ENCODE results near the gene ACD. TPM values are rescaled to one million over a fixed set of nuclear protein-coding genes. Genes with fewer than 3 reads are reported as not detected.

ACD gene
- total and polyA plus RNA-seq, 8 donors, result 12.9 to 27.5 (median 23.2) TPM

DNA sequence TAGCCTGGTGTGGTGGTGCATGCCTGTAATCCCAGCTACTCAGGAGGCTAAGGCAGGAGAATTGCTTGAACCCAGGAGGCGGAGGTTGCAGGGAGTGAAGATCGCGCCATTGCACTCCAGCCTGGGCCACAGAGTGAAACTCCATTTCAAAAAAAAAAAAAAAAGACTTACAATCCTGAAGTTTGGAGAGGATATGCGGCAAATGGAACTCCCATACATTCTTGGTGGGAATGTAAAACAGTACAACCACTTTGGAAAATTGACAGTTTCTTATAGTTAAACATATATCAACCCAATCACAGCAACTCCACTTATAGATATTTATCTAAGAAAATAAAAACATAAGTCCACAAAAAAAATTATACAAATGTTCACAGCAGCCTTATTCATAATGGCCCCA, 47.1 kb upstream of the ACD start:
- TF ChIP-seq, protein P1, sequence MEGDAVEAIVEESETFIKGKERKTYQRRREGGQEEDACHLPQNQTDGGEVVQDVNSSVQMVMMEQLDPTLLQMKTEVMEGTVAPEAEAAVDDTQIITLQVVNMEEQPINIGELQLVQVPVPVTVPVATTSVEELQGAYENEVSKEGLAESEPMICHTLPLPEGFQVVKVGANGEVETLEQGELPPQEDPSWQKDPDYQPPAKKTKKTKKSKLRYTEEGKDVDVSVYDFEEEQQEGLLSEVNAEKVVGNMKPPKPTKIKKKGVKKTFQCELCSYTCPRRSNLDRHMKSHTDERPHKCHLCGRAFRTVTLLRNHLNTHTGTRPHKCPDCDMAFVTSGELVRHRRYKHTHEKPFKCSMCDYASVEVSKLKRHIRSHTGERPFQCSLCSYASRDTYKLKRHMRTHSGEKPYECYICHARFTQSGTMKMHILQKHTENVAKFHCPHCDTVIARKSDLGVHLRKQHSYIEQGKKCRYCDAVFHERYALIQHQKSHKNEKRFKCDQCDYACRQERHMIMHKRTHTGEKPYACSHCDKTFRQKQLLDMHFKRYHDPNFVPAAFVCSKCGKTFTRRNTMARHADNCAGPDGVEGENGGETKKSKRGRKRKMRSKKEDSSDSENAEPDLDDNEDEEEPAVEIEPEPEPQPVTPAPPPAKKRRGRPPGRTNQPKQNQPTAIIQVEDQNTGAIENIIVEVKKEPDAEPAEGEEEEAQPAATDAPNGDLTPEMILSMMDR (IDR thresholded peaks at IDR 0.05), result no peak
- ATAC-seq (no peak), DNase-seq (no peak)
- H3K36me3 ChIP-seq, result no peaks in the 10 kb centered on the region
- intact Hi-C loops (cut with DNase I), result no loop called here
- H3K27me3 ChIP-seq, result no peaks in the 10 kb centered on the region
- no peaks in the 10 kb centered on the region for H3K9me3 ChIP-seq
- H3K4me3 ChIP-seq, result no peak overlapping the region
- peaks cover 0 to 5% of the 10 kb centered on the region in 2 donors for H3K4me1 ChIP-seq
- H3K27ac ChIP-seq, result no peak overlapping the region

DNA sequence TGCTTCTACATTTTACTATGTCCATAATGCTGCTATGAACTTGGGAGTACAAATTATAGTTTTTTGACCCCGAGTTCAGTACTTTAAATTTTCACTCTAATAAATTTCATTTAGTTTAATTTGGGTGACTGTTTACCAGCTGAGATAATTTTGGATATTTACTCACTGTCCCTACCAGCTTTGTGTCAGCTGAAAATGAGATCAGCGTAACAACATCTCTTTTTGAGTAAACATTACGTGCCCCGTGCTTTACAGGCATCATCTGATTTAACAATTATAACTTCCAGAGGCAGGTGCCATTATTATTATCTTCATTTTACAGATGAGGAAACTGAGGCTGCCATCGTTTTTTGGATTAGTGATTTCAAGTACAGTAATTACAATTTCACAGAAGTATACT, 44.0 kb upstream of the ACD start:
- intact Hi-C loops (cut with DNase I), result no loop called here
- Histone ChIP-seq H3K9me3 (no peaks in the 10 kb centered on the region), H3K36me3 (no peaks in the 10 kb centered on the region), H3K27ac (peak overlapping the region in 1 of 2 donors; percentile 23), H3K4me1 (peaks cover 0 to 5% of the 10 kb centered on the region in 2 donors), H3K27me3 (no peaks in the 10 kb centered on the region), H3K4me3 (no peak overlapping the region)
- TF ChIP-seq, protein P1 (IDR thresholded peaks at IDR 0.05), result no peak
- ATAC-seq, result no peak
- DNase-seq, result no peak

DNA sequence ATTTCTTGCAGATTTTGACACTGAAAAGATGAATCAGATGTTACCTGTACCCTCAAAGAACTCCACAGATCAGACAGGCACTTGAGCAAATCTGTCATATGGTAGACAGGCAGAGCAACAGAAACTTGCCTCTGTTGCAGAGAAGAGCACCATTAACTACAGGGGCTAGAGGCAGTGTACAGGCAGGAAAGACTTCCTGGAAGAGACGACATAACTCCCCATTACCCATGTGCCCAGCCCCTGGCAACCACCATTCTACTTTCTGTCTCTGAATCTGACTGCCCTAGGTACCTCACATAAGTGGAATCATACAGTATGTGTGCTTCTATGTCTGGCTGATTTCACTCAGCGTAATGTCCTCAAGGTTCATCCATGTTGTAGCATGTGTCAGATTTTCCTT, 43.6 kb upstream of the ACD start:
- Histone ChIP-seq H3K4me3 (no peak overlapping the region), H3K27me3 (no peaks in the 10 kb centered on the region), H3K4me1 (peaks cover 0 to 8% of the 10 kb centered on the region in 2 donors), H3K9me3 (no peaks in the 10 kb centered on the region), H3K36me3 (peaks cover 0 to 4% of the 10 kb centered on the region in 2 donors), H3K27ac (peak overlapping the region in 1 of 2 donors; percentile 23)
- DNase-seq (no peak), ATAC-seq (no peak)
- intact Hi-C loops (cut with DNase I), result no loop called here
- TF ChIP-seq, protein P1 (IDR thresholded peaks at IDR 0.05), result no peak

DNA sequence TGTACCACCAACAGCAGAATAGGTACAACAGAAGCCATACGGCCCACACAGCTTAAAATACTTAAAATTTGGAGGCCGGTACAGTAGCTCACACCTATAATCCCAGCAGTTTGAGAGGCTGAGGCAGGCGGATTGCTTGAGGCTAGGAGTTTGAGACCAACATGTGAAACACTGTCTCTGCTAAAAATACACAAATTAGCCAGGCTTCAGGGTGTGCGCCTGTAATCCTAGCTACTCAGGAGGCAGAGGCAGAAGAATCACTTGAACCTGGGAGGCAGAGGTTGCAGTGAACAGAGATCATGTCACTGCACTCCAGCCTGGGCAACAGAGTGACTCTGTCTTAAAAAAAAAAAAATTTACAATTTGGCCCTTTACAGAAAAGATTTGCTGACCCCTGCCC, 42.1 kb upstream of the ACD start:
- TF ChIP-seq, protein P1 (IDR thresholded peaks at IDR 0.05), result no peak
- Histone ChIP-seq H3K4me1 (peaks cover 0 to 22% of the 10 kb centered on the region in 2 donors), H3K27me3 (no peaks in the 10 kb centered on the region), H3K36me3 (peaks cover 0 to 8% of the 10 kb centered on the region in 2 donors), H3K27ac (no peak overlapping the region), H3K4me3 (no peak overlapping the region), H3K9me3 (no peaks in the 10 kb centered on the region)
- DNase-seq (no peak), ATAC-seq (no peak)
- intact Hi-C loops (cut with DNase I), result no loop called here

DNA sequence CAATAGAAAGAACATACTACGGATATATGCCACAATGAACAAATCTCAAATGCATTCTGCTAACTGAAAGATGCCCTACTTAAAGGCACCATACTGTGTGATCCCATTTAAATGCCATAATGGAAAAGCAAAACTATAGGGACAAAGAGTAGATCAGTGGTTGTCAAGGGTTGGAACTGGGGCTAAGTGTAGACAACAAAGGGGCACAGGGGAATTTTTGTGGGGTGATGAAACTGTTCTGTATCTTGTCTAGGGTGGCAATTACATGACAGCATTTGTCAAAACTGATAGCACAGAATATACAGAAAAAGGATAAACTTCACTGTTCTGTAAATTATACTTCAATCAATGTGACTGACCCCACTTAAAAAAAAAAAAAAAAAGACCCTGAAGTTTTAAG, 41.4 kb upstream of the ACD start:
- no peak for ATAC-seq
- H3K27ac ChIP-seq, result no peak overlapping the region
- TF ChIP-seq, protein P1 (IDR thresholded peaks at IDR 0.05), result no peak
- peaks cover 0 to 28% of the 10 kb centered on the region in 2 donors for H3K4me1 ChIP-seq
- no peaks in the 10 kb centered on the region for H3K9me3 ChIP-seq
- no peak overlapping the region for H3K4me3 ChIP-seq
- H3K36me3 ChIP-seq, result peaks cover 0 to 8% of the 10 kb centered on the region in 2 donors
- DNase-seq, result no peak
- intact Hi-C loops (cut with DNase I), result no loop called here
- H3K27me3 ChIP-seq, result no peaks in the 10 kb centered on the region

Measured in left lung (tissue), 10 donors.